NCI-H526 (cell line): ENCODE measurements around the gene SERBP1.

Source experiments
- DNase-seq, 2 experiments: peaks; one replicate each; lab custom pipeline; 2025; lab: John Stamatoyannopoulos, UW

SERBP1 gene

DNA sequence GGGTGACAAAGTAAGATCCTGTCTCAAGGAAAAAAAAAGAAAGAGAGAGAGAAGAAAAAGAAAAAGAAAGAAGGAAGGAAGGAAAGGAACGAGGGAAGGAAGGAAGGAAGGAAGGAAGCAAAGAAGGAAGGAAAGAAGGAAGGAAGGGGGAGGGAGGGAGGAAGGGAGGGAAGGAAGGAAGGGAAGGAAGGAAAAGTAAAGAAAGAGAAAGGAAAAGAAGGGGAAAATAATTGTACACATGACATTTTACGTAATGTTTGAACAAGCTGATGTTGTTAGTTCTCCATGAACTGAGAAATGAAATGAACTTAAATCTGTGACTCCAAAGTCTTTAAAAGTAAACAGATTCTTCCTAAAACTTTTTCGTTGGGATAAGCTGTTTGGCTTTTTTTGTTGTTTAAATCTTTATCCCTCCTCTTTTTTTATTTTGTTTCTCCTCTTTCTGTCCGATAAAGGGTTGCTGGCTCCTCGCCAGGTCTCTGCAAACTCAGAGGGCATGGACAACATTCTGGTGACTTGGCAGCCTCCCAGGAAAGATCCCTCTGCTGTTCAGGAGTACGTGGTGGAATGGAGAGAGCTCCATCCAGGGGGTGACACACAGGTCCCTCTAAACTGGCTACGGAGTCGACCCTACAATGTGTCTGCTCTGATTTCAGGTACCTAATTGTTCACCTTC is 62.7 kb downstream of the SERBP1 start:
- DNase-seq, result no peak

DNA sequence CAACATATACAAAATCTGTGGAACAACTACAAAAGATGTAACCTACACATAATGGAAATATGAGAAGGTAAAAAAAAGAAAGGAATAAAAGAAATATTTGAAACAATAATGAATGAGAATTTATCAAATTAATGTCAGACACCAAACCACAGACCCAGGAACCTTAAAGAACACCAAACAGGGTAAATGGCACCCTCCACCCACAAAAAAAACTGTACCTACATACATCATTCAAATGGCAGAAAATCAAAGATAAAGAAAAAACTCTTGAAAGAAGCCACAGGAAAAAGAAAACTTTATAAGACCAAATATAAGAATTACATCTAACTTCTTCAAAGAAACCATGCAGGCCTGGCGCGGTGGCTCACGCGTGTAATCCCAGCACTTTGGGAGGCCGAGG is 68.6 kb downstream of the SERBP1 start:
- DNase-seq, result no peak

DNA sequence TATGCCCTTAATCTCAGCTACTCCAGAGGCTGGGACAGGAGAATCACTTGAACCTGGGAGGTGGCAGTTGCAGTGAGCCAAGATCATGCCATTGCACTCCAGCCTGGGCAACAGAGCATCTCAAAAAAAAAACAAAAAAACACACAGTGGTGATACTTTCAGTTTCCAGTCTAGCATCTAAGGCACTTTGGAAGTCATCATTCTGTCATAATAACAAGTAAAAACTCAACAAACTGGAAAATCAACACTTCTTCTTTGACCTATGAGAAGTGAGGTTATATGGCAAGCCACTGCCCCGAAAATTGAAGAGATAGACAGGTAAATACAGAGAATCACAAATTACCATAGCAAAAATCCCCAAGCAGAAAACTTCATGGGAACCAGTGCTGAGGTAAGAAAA is 70.6 kb downstream of the SERBP1 start:
- no peak for DNase-seq
